ENCODE data around the gene MICAL1. TPM values are rescaled to one million over a fixed set of nuclear protein-coding genes. Genes with fewer than 3 reads are reported as not detected.

The MICAL1 gene
- total RNA-seq, 1 donor from 2014 or later, result 58.7 TPM

- H3K36me3 Mint-ChIP-seq (ENCODE audit: low read depth), result no peaks in the 10 kb centered on the region
- no peak overlapping the region for H3K4me3 Mint-ChIP-seq
- no peaks in the 10 kb centered on the region for H3K9me3 Mint-ChIP-seq
- H3K27ac Mint-ChIP-seq (ENCODE audit: unreplicated experiment), result no peak overlapping the region
- no peak for DNase-seq (ENCODE audit: low read depth, low spot score)
- TF ChIP-seq CTCF (conservative IDR thresholded peaks at IDR 0.05), result no peak
- H3K27me3 Mint-ChIP-seq (ENCODE audit: low read depth), result no peaks in the 10 kb centered on the region
- H3K4me1 Mint-ChIP-seq, result peaks cover 6% of the 10 kb centered on the region
Measured at GRCh38 chr6:109493865-109494264, 38.3 kb upstream of the MICAL1 start.

- Mint-ChIP-seq H3K27ac (ENCODE audit: unreplicated experiment) (no peak overlapping the region), H3K4me1 (peaks cover 6% of the 10 kb centered on the region), H3K9me3 (no peaks in the 10 kb centered on the region), H3K36me3 (ENCODE audit: low read depth) (no peaks in the 10 kb centered on the region), H3K27me3 (ENCODE audit: low read depth) (peaks cover 4% of the 10 kb centered on the region), H3K4me3 (no peak overlapping the region)
- TF ChIP-seq CTCF (conservative IDR thresholded peaks at IDR 0.05), result no peak
- no peak for DNase-seq (ENCODE audit: low read depth, low spot score)
Measured at GRCh38 chr6:109491207-109491938, 35.8 kb upstream of the MICAL1 start.

GRCh38 chr6:109490713-109491112, 35.1 kb upstream of the MICAL1 start:
- DNase-seq (ENCODE audit: low read depth, low spot score), result no peak
- Mint-ChIP-seq H3K27ac (ENCODE audit: unreplicated experiment) (no peak overlapping the region), H3K4me3 (no peak overlapping the region), H3K9me3 (no peaks in the 10 kb centered on the region), H3K27me3 (ENCODE audit: low read depth) (peaks cover 5% of the 10 kb centered on the region), H3K36me3 (ENCODE audit: low read depth) (no peaks in the 10 kb centered on the region), H3K4me1 (peaks cover 6% of the 10 kb centered on the region)
- no peak for TF ChIP-seq CTCF (conservative IDR thresholded peaks at IDR 0.05)

GRCh38 chr6:109488001-109488400, 32.4 kb upstream of the MICAL1 start:
- no peak for TF ChIP-seq CTCF (conservative IDR thresholded peaks at IDR 0.05)
- H3K9me3 Mint-ChIP-seq, result no peaks in the 10 kb centered on the region
- H3K27me3 Mint-ChIP-seq (ENCODE audit: low read depth), result peaks cover 19% of the 10 kb centered on the region
- no peak for DNase-seq (ENCODE audit: low read depth, low spot score)
- H3K4me3 Mint-ChIP-seq, result no peak overlapping the region
- peaks cover 6% of the 10 kb centered on the region for H3K4me1 Mint-ChIP-seq
- no peaks in the 10 kb centered on the region for H3K36me3 Mint-ChIP-seq (ENCODE audit: low read depth)
- no peak overlapping the region for H3K27ac Mint-ChIP-seq (ENCODE audit: unreplicated experiment)

GRCh38 chr6:109486068-109486467, 30.5 kb upstream of the MICAL1 start:
- H3K4me1 Mint-ChIP-seq, result peaks cover 17% of the 10 kb centered on the region
- H3K4me3 Mint-ChIP-seq, result peak overlapping the region; percentile 19
- peaks cover 19% of the 10 kb centered on the region for H3K27me3 Mint-ChIP-seq (ENCODE audit: low read depth)
- no peaks in the 10 kb centered on the region for H3K9me3 Mint-ChIP-seq
- H3K36me3 Mint-ChIP-seq (ENCODE audit: low read depth), result peaks cover 9% of the 10 kb centered on the region
- no peak for DNase-seq (ENCODE audit: low read depth, low spot score)
- no peak overlapping the region for H3K27ac Mint-ChIP-seq (ENCODE audit: unreplicated experiment)
- TF ChIP-seq CTCF (conservative IDR thresholded peaks at IDR 0.05), result no peak

All from neural crest cell (in vitro differentiated cells).